GM23338 (cell line): Measurements from ENCODE around the gene SORCS2. TPM values are rescaled to one million over a fixed set of nuclear protein-coding genes. Genes with fewer than 3 reads are reported as not detected.

ENCODE experiments used
- ATAC-seq: fragments of 200-7000 bp; cut with Tn5 transposase; 3 replicates; pipeline ENCODE4 v1.9.1; 2020
- DNase-seq: peaks from one replicate; pipeline ENCODE4 v3.0.0-alpha.2; 2015; ENCODE audit warnings: low spot score
- H2AFZ ChIP-seq: fragments of 200-600 bp; sonication (generic); 2 replicates; pipeline ENCODE4 v1.8.0; 2016; ENCODE audit warnings: antibody characterized with exemption, mild to moderate bottlenecking, moderate library complexity
- H3F3A ChIP-seq: fragments of 200-600 bp; sonication (generic); replicated peaks from 2 replicates; pipeline ENCODE4 v1.8.0; 2017; ENCODE audit warnings: antibody characterized with exemption, mixed run types, low read depth
- H3K27ac ChIP-seq: fragments of 200-600 bp; sonication (generic); 2 replicates; pipeline ENCODE4 v1.6.1; 2016; ENCODE audit warnings: low read depth
- H3K27me3 ChIP-seq: fragments of 200-600 bp; sonication (generic); 2 replicates; pipeline ENCODE4 v1.8.0; 2016; ENCODE audit warnings: mild to moderate bottlenecking, mixed run types, moderate library complexity; ENCODE audit not compliant: insufficient read depth
- H3K36me3 ChIP-seq: fragments of 200-600 bp; sonication (generic); 2 replicates; pipeline ENCODE4 v1.8.0; 2016; ENCODE audit warnings: mild to moderate bottlenecking; ENCODE audit not compliant: insufficient read depth
- H3K4me1 ChIP-seq: fragments of 200-600 bp; sonication (generic); 2 replicates; pipeline ENCODE4 v1.8.0; 2016; ENCODE audit warnings: mild to moderate bottlenecking, moderate library complexity; ENCODE audit not compliant: insufficient read depth
- H3K4me2 ChIP-seq: fragments of 200-600 bp; sonication (generic); 2 replicates; pipeline ENCODE4 v1.7.1; 2017; ENCODE audit warnings: mixed run types
- H3K4me3 ChIP-seq: fragments of 200-600 bp; sonication (generic); 2 replicates; pipeline ENCODE4 v1.6.1; 2016; ENCODE audit warnings: mixed run types
- H3K79me2 ChIP-seq: fragments of 200-600 bp; sonication (generic); replicated peaks from 2 replicates; pipeline ENCODE4 v1.8.0; 2017; ENCODE audit warnings: mild to moderate bottlenecking; ENCODE audit not compliant: insufficient read depth
- H3K9me2 ChIP-seq: fragments of 200-600 bp; sonication (generic); 2 replicates; pipeline ENCODE4 v1.8.0; 2017; ENCODE audit not compliant: insufficient read depth
- H4K20me1 ChIP-seq: fragments of 200-600 bp; sonication (generic); replicated peaks from 2 replicates; pipeline ENCODE4 v1.8.0; 2017; ENCODE audit warnings: mild to moderate bottlenecking; ENCODE audit not compliant: insufficient read depth
- H3K27ac Mint-ChIP-seq: 2 replicates; pipeline ENCODE4 v1.8.0; 2020; ENCODE audit warnings: inconsistent platforms, mild to moderate bottlenecking, moderate library complexity, mixed read lengths
- H3K27me3 Mint-ChIP-seq: 3 replicates; pipeline ENCODE4 v1.8.0; 2022; ENCODE audit warnings: low read depth, mild to moderate bottlenecking, moderate library complexity, mixed read lengths, inconsistent platforms; ENCODE audit not compliant: insufficient read depth, poor library complexity
- H3K36me3 Mint-ChIP-seq: 3 replicates; pipeline ENCODE4 v1.8.0; 2021; ENCODE audit warnings: low read depth, mild to moderate bottlenecking, inconsistent platforms, moderate library complexity, mixed read lengths
- H3K4me1 Mint-ChIP-seq: 3 replicates; pipeline ENCODE4 v1.8.0; 2020; ENCODE audit warnings: mild to moderate bottlenecking, inconsistent platforms, mixed read lengths
- H3K4me3 Mint-ChIP-seq: 3 replicates; pipeline ENCODE4 v1.8.0; 2021; ENCODE audit warnings: moderate library complexity, mild to moderate bottlenecking, inconsistent platforms, mixed read lengths
- H3K9me3 Mint-ChIP-seq: 3 replicates; pipeline ENCODE4 v1.8.0; 2020; ENCODE audit warnings: moderate library complexity, mild to moderate bottlenecking, inconsistent platforms, mixed read lengths
- CREB1 ChIP-seq: fragments of 250-450 bp; sonication (Bioruptor Pico); IDR thresholded peaks from 2 replicates; pipeline ENCODE4 v1.5.0; 2020; ENCODE audit warnings: low read depth, mild to moderate bottlenecking, moderate library complexity
- CTCF ChIP-seq, 2 experiments: fragments of 200-600 bp in 1 of 2; sonication (generic) in 1 of 2; conservative IDR thresholded peaks; 2 replicates each; pipeline versions ENCODE4 v1.5.1 to v1.6.1; 2016 to 2017; ENCODE audit warnings: antibody characterized with exemption in 2 of 2, low read depth in 2 of 2, mild to moderate bottlenecking in 2 of 2, moderate library complexity in 1 of 2
- EZH2 ChIP-seq: fragments of 200-600 bp; sonication (generic); IDR thresholded peaks from one replicate; pipeline ENCODE4 v1.8.0; 2017; ENCODE audit warnings: antibody characterized with exemption, mild to moderate bottlenecking, low read depth; ENCODE audit not compliant: unreplicated experiment
- EZH2phosphoT487 ChIP-seq: fragments of 200-600 bp; sonication (generic); IDR thresholded peaks from one replicate; pipeline ENCODE4 v1.8.1; 2018; ENCODE audit warnings: antibody characterized with exemption; ENCODE audit not compliant: unreplicated experiment
- JUNB ChIP-seq: IDR thresholded peaks from one replicate; pipeline ENCODE4 v1.6.1; 2016; ENCODE audit warnings: antibody characterized with exemption; ENCODE audit not compliant: unreplicated experiment
- ZNF114 ChIP-seq: fragments of 250-450 bp; sonication (Bioruptor Pico); IDR thresholded peaks from 2 replicates; pipeline ENCODE4 v1.5.0; 2020; ENCODE audit warnings: mild to moderate bottlenecking, moderate library complexity
- ZNF331 ChIP-seq: fragments of 250-450 bp; sonication (Bioruptor Pico); IDR thresholded peaks from 2 replicates; pipeline ENCODE4 v1.5.0; 2020; ENCODE audit warnings: low read depth, mild to moderate bottlenecking, moderate library complexity
- ZNF462 ChIP-seq: fragments of 250-450 bp; sonication (Bioruptor Pico); IDR thresholded peaks from 2 replicates; pipeline ENCODE4 v1.5.0; 2020; ENCODE audit warnings: mild to moderate bottlenecking, moderate library complexity
- polyA plus RNA-seq: library from polyadenylated mRNA; unstranded; fragments of >200 nt; fragmentation: Nextera tagmentation; extraction: Ambion mirVana; gene quantifications from 2 replicates; pipeline ENCODE4 v1.2.1, GENCODE V29; 2016
- total RNA-seq: library from RNA; depleted of rRNA; stranded (reverse); fragments of >200 nt; shearing (Covaris generic); gene quantifications from 2 replicates; pipeline ENCODE4 v1.2.3, GENCODE V29; 2014
- TF ChIP-seq, protein P1 (sequence below): IDR thresholded peaks from one replicate; pipeline ENCODE4 v1.6.1; 2018; ENCODE audit warnings: antibody characterized with exemption; ENCODE audit not compliant: unreplicated experiment

Gene SORCS2
- total and polyA plus RNA-seq, 2 experiments from 2014 or later = 0.47 to 2.4 TPM

DNA sequence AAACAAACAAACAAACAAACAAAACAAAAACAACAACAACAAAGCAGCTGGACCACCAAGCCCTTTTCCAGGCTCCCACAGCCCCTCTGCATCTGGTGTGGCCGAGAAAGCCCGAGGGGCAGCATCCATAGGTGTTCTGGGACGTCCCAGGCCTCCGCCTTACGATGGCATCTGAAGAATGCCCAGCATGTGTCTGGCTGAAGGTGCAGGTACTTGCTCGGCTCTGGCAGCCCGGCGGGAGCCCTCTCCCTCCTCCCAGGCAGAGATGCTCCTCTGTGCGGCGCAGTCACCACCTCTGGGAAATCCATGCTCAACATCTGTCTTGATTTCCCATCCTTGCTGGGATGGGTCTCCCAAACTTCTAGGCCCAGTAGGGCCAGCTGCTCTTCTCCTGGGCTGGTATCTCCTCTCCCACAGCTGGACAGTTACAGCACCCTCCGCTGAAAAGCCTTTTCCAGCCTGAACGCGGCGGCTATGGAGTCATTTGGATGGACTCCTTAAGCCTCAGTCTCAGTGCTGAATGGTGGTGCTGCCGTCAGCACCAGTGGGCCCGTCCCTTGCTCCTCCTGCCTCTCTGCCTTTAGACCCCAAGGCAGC, 238.1 kb downstream of the SORCS2 start:
- ATAC-seq (peak; percentile 70), DNase-seq (peak; percentile 74)
- no peaks in the 10 kb centered on the region for H3K27me3 ChIP-seq
- no peaks in the 10 kb centered on the region for H4K20me1 ChIP-seq
- no peaks in the 10 kb centered on the region for H3K36me3 ChIP-seq
- no peaks in the 10 kb centered on the region for H3K9me3 Mint-ChIP-seq
- no peak overlapping the region for H2AFZ ChIP-seq
- no peak overlapping the region for H3K27ac Mint-ChIP-seq
- H3K79me2 ChIP-seq = no peaks in the 10 kb centered on the region
- peaks cover 14% of the 10 kb centered on the region for H3K27me3 Mint-ChIP-seq
- H3K4me3 Mint-ChIP-seq = no peak overlapping the region
- no peak for TF ChIP-seq EZH2
- TF ChIP-seq CREB1 (CRISPR knock-in tag) = no peak
- no peak for TF ChIP-seq ZNF331
- no peaks in the 10 kb centered on the region for H3K9me2 ChIP-seq
- H3K4me2 ChIP-seq = peak overlapping the region; percentile 38; the same call in 1 of the 2 replicates
- H3F3A ChIP-seq = no peaks in the 10 kb centered on the region
- H3K36me3 Mint-ChIP-seq = no peaks in the 10 kb centered on the region
- no peak overlapping the region for H3K27ac ChIP-seq
- H3K4me1 ChIP-seq = peaks cover 24% of the 10 kb centered on the region
- no peak overlapping the region for H3K4me3 ChIP-seq
- peaks cover 43% of the 10 kb centered on the region for H3K4me1 Mint-ChIP-seq

GRCh38 chr4:7430965-7431695, 238.8 kb downstream of the SORCS2 start:
- no peak overlapping the region for H3K4me3 Mint-ChIP-seq
- no peaks in the 10 kb centered on the region for H3F3A ChIP-seq
- no peak overlapping the region for H3K4me3 ChIP-seq
- no peaks in the 10 kb centered on the region for H4K20me1 ChIP-seq
- H3K4me1 ChIP-seq = peaks cover 24% of the 10 kb centered on the region
- no peak overlapping the region for H3K27ac Mint-ChIP-seq
- H3K36me3 Mint-ChIP-seq = no peaks in the 10 kb centered on the region
- H3K79me2 ChIP-seq = no peaks in the 10 kb centered on the region
- ATAC-seq (no peak), DNase-seq (no peak)
- H3K9me3 Mint-ChIP-seq = no peaks in the 10 kb centered on the region
- H3K9me2 ChIP-seq = no peaks in the 10 kb centered on the region
- no peak overlapping the region for H2AFZ ChIP-seq
- no peak overlapping the region for H3K4me2 ChIP-seq
- H3K36me3 ChIP-seq = no peaks in the 10 kb centered on the region
- no peak overlapping the region for H3K27ac ChIP-seq
- no peaks in the 10 kb centered on the region for H3K27me3 ChIP-seq
- peaks cover 48% of the 10 kb centered on the region for H3K4me1 Mint-ChIP-seq
- H3K27me3 Mint-ChIP-seq = peaks cover 17% of the 10 kb centered on the region
- TF ChIP-seq EZH2phosphoT487 = no peak
- no peak for TF ChIP-seq JUNB
- TF ChIP-seq, protein P1, sequence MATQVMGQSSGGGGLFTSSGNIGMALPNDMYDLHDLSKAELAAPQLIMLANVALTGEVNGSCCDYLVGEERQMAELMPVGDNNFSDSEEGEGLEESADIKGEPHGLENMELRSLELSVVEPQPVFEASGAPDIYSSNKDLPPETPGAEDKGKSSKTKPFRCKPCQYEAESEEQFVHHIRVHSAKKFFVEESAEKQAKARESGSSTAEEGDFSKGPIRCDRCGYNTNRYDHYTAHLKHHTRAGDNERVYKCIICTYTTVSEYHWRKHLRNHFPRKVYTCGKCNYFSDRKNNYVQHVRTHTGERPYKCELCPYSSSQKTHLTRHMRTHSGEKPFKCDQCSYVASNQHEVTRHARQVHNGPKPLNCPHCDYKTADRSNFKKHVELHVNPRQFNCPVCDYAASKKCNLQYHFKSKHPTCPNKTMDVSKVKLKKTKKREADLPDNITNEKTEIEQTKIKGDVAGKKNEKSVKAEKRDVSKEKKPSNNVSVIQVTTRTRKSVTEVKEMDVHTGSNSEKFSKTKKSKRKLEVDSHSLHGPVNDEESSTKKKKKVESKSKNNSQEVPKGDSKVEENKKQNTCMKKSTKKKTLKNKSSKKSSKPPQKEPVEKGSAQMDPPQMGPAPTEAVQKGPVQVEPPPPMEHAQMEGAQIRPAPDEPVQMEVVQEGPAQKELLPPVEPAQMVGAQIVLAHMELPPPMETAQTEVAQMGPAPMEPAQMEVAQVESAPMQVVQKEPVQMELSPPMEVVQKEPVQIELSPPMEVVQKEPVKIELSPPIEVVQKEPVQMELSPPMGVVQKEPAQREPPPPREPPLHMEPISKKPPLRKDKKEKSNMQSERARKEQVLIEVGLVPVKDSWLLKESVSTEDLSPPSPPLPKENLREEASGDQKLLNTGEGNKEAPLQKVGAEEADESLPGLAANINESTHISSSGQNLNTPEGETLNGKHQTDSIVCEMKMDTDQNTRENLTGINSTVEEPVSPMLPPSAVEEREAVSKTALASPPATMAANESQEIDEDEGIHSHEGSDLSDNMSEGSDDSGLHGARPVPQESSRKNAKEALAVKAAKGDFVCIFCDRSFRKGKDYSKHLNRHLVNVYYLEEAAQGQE = no peak
- TF ChIP-seq ZNF114 = no peak
- TF ChIP-seq ZNF462 (CRISPR knock-in tag) = no peak
- TF ChIP-seq ZNF331 = no peak
- TF ChIP-seq CTCF (conservative IDR thresholded peaks at IDR 0.05; ENCODE audit: low read depth in 2 of 2) = no peak
